K562 (cell line): ENCODE results near the gene CNKSR3. TPM values are rescaled to one million over a fixed set of nuclear protein-coding genes. Genes with fewer than 3 reads are reported as not detected.

Source experiments
- ATAC-seq: fragments of 200-7000 bp; cut with Tn5 transposase; 3 replicates; pipeline ENCODE4 v1.9.1; 2020; ENCODE audit warnings: moderate library complexity
- BruUV-seq: library from RNA; stranded (reverse); fragments of 400-500 nt; replicated peaks from 2 replicates; lab custom pipeline; 2021; lab: Mats Ljungman, UMichigan
- CTCF ChIA-PET: fragments of 300-600 bp; formaldehyde crosslinking; extraction: SDS; loops from one replicate; lab custom pipeline; 2021; ENCODE audit warnings: low intra/inter-chr PET ratio; lab: Yijun Ruan, JAX
- POLR2A ChIA-PET: fragments of 300-600, 350-650 bp; sonication (Branson Sonifier 250); formaldehyde crosslinking; extraction: SDS; loops from one replicate; lab custom pipeline; 2021; ENCODE audit warnings: antibody characterized with exemption, inconsistent platforms; lab: Yijun Ruan, JAX
- DNase-seq, 4 experiments: peaks; one replicate each; pipeline versions ENCODE4 v3.0.0 to v3.0.0-alpha.2; 2011 to 2018; ENCODE audit warnings: low spot score in 3 of 4, mixed read lengths in 3 of 4; ENCODE audit errors: extremely low read depth in 1 of 4
- FAIRE-seq: peaks from 2 replicates; lab custom pipeline; 2011; peaks lifted over from hg19 to GRCh38; lab: Jason Lieb, UNC
- H2AFZ ChIP-seq: 2 replicates; pipeline ENCODE4 v1.6.0; 2011; ENCODE audit warnings: low read depth, low read length, control low read depth, inconsistent platforms
- H3K27ac ChIP-seq: fragments of 200-600 bp; 3 replicates; pipeline ENCODE4 v1.8.0; 2011; ENCODE audit warnings: low read depth, mild to moderate bottlenecking, control low read depth, inconsistent platforms, low read length, moderate library complexity, mixed read lengths; ENCODE audit errors: extremely low read depth
- H3K27me3 ChIP-seq, 2 experiments: fragments of 300-600 bp in 1 of 2; 2 replicates in 1 of 2; 3 replicates in 1 of 2; pipeline versions ENCODE4 v1.6.0 to v1.8.0; 2011; ENCODE audit warnings: inconsistent platforms in 2 of 2, low read length in 2 of 2, mild to moderate bottlenecking in 1 of 2, mixed read lengths in 1 of 2, moderate library complexity in 1 of 2; ENCODE audit not compliant: control insufficient read depth in 2 of 2, insufficient read depth in 2 of 2
- H3K36me3 ChIP-seq: fragments of 300-600 bp; 3 replicates; pipeline ENCODE4 v1.8.0; 2011; ENCODE audit warnings: mild to moderate bottlenecking, low read length, inconsistent platforms; ENCODE audit not compliant: control insufficient read depth, insufficient read depth
- H3K4me1 ChIP-seq, 2 experiments: fragments of 200-600 bp in 1 of 2; replicated peaks in 1 of 2; 2 replicates in 1 of 2; 3 replicates in 1 of 2; pipeline versions ENCODE4 v1.5.1 to v1.8.0; 2011; ENCODE audit warnings: inconsistent platforms in 2 of 2, low read length in 2 of 2, mild to moderate bottlenecking in 1 of 2, mixed read lengths in 1 of 2, moderate library complexity in 1 of 2; ENCODE audit not compliant: control insufficient read depth in 2 of 2, insufficient read depth in 2 of 2
- H3K4me2 ChIP-seq: 2 replicates; pipeline ENCODE4 v1.6.1; 2011; ENCODE audit warnings: low read length, control low read depth, inconsistent platforms, mixed read lengths; ENCODE audit not compliant: insufficient read depth
- H3K4me3 ChIP-seq: fragments of 200-600 bp; sonication (generic), shearing (Covaris generic); 2 replicates; pipeline ENCODE4 v1.5.1; 2016; ENCODE audit warnings: control low read depth, inconsistent platforms
- H3K79me2 ChIP-seq: fragments of 200-600 bp; 3 replicates; pipeline ENCODE4 v1.8.0; 2011; ENCODE audit warnings: low read length, inconsistent platforms; ENCODE audit not compliant: control insufficient read depth, insufficient read depth
- H3K9ac ChIP-seq, 2 experiments: 2 replicates each; pipeline versions ENCODE4 v1.6.0 to v1.6.1; 2011; ENCODE audit warnings: low read depth in 2 of 2, low read length in 2 of 2, control low read depth in 1 of 2, inconsistent platforms in 1 of 2, mild to moderate bottlenecking in 1 of 2, mixed read lengths in 1 of 2; ENCODE audit not compliant: insufficient read depth in 1 of 2
- H3K9me1 ChIP-seq: one replicate; pipeline ENCODE4 v1.6.0; 2011; ENCODE audit warnings: inconsistent platforms, mild to moderate bottlenecking, low read length, moderate library complexity; ENCODE audit not compliant: control insufficient read depth, insufficient read depth
- H3K9me3 ChIP-seq: replicated peaks from 2 replicates; pipeline ENCODE4 v1.5.1; 2011; ENCODE audit warnings: low read depth, low read length, inconsistent platforms; ENCODE audit not compliant: control insufficient read depth, insufficient read depth
- H4K20me1 ChIP-seq: replicated peaks from 2 replicates; pipeline ENCODE4 v1.6.1; 2011; ENCODE audit warnings: low read length, inconsistent platforms, mixed read lengths; ENCODE audit not compliant: control insufficient read depth, insufficient read depth
- ERF ChIP-seq: fragments of 450-650 bp; formaldehyde crosslinking; IDR thresholded peaks from 2 replicates; pipeline ENCODE4 v1.4.0; 2020; ENCODE audit warnings: mild to moderate bottlenecking, mixed read lengths
- KLF16 ChIP-seq: IDR thresholded peaks from 2 replicates; pipeline ENCODE4 v1.6.1; 2016; ENCODE audit warnings: antibody characterized with exemption
- NFXL1 ChIP-seq: fragments of 450-650 bp; formaldehyde crosslinking; IDR thresholded peaks from 2 replicates; pipeline ENCODE4 v1.4.0; 2021; ENCODE audit warnings: mild to moderate bottlenecking
- PML ChIP-seq: IDR thresholded peaks from 2 replicates; pipeline ENCODE4 v1.6.1; 2012; ENCODE audit warnings: low read length, inconsistent platforms
- TAF1 ChIP-seq: IDR thresholded peaks from 2 replicates; pipeline ENCODE4 v1.6.1; 2011; ENCODE audit warnings: mild to moderate bottlenecking, low read length, moderate library complexity; ENCODE audit not compliant: insufficient read depth, control insufficient read depth, severe bottlenecking; ENCODE audit errors: extremely low read depth
- XRCC3 ChIP-seq: fragments of 450-650 bp; IDR thresholded peaks from 2 replicates; pipeline ENCODE4 v1.6.1; 2017; ENCODE audit warnings: mild to moderate bottlenecking, moderate library complexity
- ZNF140 ChIP-seq: fragments of 250-450 bp; sonication (Bioruptor Pico); IDR thresholded peaks from 2 replicates; pipeline ENCODE4 v1.8.0; 2021; ENCODE audit warnings: moderate library complexity, mild to moderate bottlenecking, inconsistent platforms
- ZNF444 ChIP-seq: fragments of 250-450 bp; sonication (Bioruptor Pico); IDR thresholded peaks from 2 replicates; pipeline ENCODE4 v1.4.0; 2020; ENCODE audit warnings: mild to moderate bottlenecking, moderate library complexity
- WGBS: fragments of 100-300 bp; shearing (Covaris generic); methylation state at CpG from one replicate; pipeline ENCODE4 v1.1.6; 2016; ENCODE audit warnings: low coverage, mixed read lengths; ENCODE audit not compliant: insufficient coverage; ENCODE audit errors: missing lambda C conversion rate; 5-methylcytosine and 5-hydroxymethylcytosine counted together
- in situ Hi-C: fragments of 300-500 bp; cut with MboI; formaldehyde crosslinking; loops from 4 replicates; pipeline ENCODE4 v1.15.0; 2018; ENCODE audit warnings: inconsistent platforms, mixed read lengths
- intact Hi-C: fragments of 100-400 bp; cut with micrococcal nuclease; formaldehyde crosslinking; loops from 2 replicates; pipeline ENCODE4 v1.14.2; 2022
- polyA plus RNA-seq, 8 experiments: library from polyadenylated mRNA; depleted of rRNA in 4 of 8; stranded (reverse) in 5 of 8; unstranded in 3 of 8; fragments of >200 nt; fragmentation: Nextera tagmentation in 2 of 8; fragmentation: Illumina TruSeq in 1 of 8; extraction: Ambion mirVana in 2 of 8; extraction: Trizol in 1 of 8; gene quantifications; 2 replicates each; pipeline versions ENCODE4 v1.2.1 to v1.2.3, GENCODE V29; 2011 to 2014; ENCODE audit warnings: inconsistent platforms in 1 of 8, missing spikeins in 1 of 8
- total RNA-seq, 7 experiments: library from RNA; depleted of rRNA in 6 of 7; stranded (reverse); fragments of >200 nt in 6 of 7; fragmentation: Illumina TruSeq in 2 of 7; extraction: Trizol in 2 of 7; gene quantifications; 2 replicates each; pipeline versions ENCODE4 v1.2.1 to v1.2.3, GENCODE V29; 2011 to 2021; ENCODE audit warnings: low replicate concordance in 1 of 7

The CNKSR3 gene
- total and polyA plus RNA-seq, 9 of the 15 experiments (the other 6 are each of a cell fraction or from before 2014, with no cell fraction given) = 4.5 to 29.6 (median 9.5) TPM

DNA sequence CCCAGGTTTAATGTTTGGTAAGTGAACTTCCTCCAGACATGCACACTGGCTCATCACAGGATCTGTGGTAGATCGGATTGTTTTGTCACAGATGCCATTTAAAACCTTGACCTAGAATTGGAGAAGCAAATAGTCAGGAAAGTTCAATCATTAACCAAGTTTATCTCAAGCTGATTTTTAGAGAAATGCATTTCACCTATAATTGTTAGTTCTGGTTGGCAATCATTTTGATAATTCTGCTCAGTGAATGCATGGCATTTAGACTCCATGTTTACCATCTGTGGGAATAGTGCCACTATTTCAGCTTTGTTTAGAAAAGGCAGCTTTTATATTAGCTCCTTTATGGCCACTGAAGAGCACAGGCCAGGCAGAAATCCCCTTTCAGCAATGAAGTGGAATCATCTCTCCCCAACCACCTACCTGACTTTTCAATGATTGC lies 80.0 kb downstream of the CNKSR3 start:
- no peak for TF ChIP-seq NFXL1
- TF ChIP-seq ZNF444 = no peak
- no peak for TF ChIP-seq ZNF140 (CRISPR knock-in tag)
- TF ChIP-seq TAF1 = no peak
- TF ChIP-seq PML = no peak
- TF ChIP-seq KLF16 = no peak
- no peak for TF ChIP-seq ERF (CRISPR knock-in tag)
- no peak for TF ChIP-seq XRCC3
- TF ChIP-seq, all 486 proteins: peak for 0
- ChIA-PET CTCF (no interaction called here), POLR2A (interaction anchor here (0.6 to 0.7 kb wide), 2 partner anchors 16 to 136 kb away, joined by 3 read pairs; no protein-coding TSS in a partner anchor)
- no peak for ATAC-seq
- H3K27me3 ChIP-seq = no peaks in the 10 kb centered on the region
- 0 out of 3 replicates have a peak, but pooled peaks cover 3% of the 10 kb centered on the region for H3K79me2 ChIP-seq
- FAIRE-seq = no peak
- H3K36me3 ChIP-seq = peaks cover 56% of the 10 kb centered on the region
- no TSS peak for BruUV-seq
- no peak overlapping the region for H3K4me2 ChIP-seq
- in situ Hi-C loops (no loop called here), intact Hi-C loops (no loop called here)
- H3K9me1 ChIP-seq = no peaks in the 10 kb centered on the region
- H3K9ac ChIP-seq = no peak overlapping the region
- peaks cover 7 to 21% of the 10 kb centered on the region in 2 experiments for H3K4me1 ChIP-seq
- H3K4me3 ChIP-seq = no peak overlapping the region
- 100% methylated on average over 1 of the region's 1 CpG for WGBS
- H3K27ac ChIP-seq = no peak overlapping the region
- H3K9me3 ChIP-seq = peaks cover 5% of the 10 kb centered on the region; the same call in 1 of the 2 replicates
- DNase-seq = no peak
- no peak overlapping the region for H2AFZ ChIP-seq
- no peaks in the 10 kb centered on the region for H4K20me1 ChIP-seq
